NB4 (cell line): ENCODE measurements around the gene UBASH3A.

Experiments used
- CTCF ChIP-seq: IDR thresholded peaks from one replicate; pipeline ENCODE4 v1.5.1; 2012; ENCODE audit warnings: low read depth, low read length
- MYC ChIP-seq: IDR thresholded peaks from 2 replicates; pipeline ENCODE4 v1.6.1; 2011; ENCODE audit warnings: low read depth, low read length
- POLR2A ChIP-seq: IDR thresholded peaks from 2 replicates; pipeline ENCODE4 v1.6.1; 2011; ENCODE audit warnings: mild to moderate bottlenecking; ENCODE audit not compliant: insufficient read length; ENCODE audit errors: extremely low read depth

- no peak for TF ChIP-seq CTCF
- TF ChIP-seq POLR2A: no peak
- TF ChIP-seq MYC: no peak
Observed at GRCh38 chr21:42363312-42363711, 40.4 kb upstream of the UBASH3A start.
